A673 (cell line): Measurements from ENCODE around the gene TEPSIN. TPM values are rescaled to one million over a fixed set of nuclear protein-coding genes. Genes with fewer than 3 reads are reported as not detected.

Experiments
- BruUV-seq: library from RNA; stranded (reverse); fragments of 400-500 nt; replicated peaks from 2 replicates; lab custom pipeline; 2021; lab: Mats Ljungman, UMichigan
- CTCF ChIA-PET: fragments of 300-600 bp; sonication (Branson Sonifier 250); formaldehyde crosslinking; loops from one replicate; lab custom pipeline; 2022; ENCODE audit warnings: antibody characterized with exemption; lab: Charles Lee
- POLR2A ChIA-PET: fragments of 300-600 bp; sonication (Branson Sonifier 250); formaldehyde crosslinking; loops from one replicate; lab custom pipeline; 2022; ENCODE audit warnings: antibody characterized with exemption; ENCODE audit not compliant: low non-redundant PET; lab: Charles Lee
- DNase-seq: peaks from one replicate; pipeline ENCODE4 v3.0.0-alpha.2; 2015; ENCODE audit warnings: low spot score
- H3K27ac ChIP-seq: fragments of 200-600 bp; sonication (generic); 2 replicates; pipeline ENCODE4 v1.5.1; 2016; ENCODE audit warnings: mixed run types, low read depth, mild to moderate bottlenecking, mixed read lengths, antibody characterized with exemption, low read length; ENCODE audit not compliant: poor library complexity, severe bottlenecking
- H3K27me3 ChIP-seq: fragments of 200-600 bp; sonication (generic); replicated peaks from 2 replicates; pipeline ENCODE4 v1.6.1; 2017; ENCODE audit warnings: mixed run types, low read depth, mild to moderate bottlenecking, mixed read lengths, antibody characterized with exemption, low read length; ENCODE audit not compliant: insufficient read depth, poor library complexity
- H3K36me3 ChIP-seq: fragments of 200-600 bp; sonication (generic); 2 replicates; pipeline ENCODE4 v1.6.1; 2016; ENCODE audit warnings: mixed run types, mild to moderate bottlenecking, mixed read lengths, antibody characterized with exemption, low read length; ENCODE audit not compliant: insufficient read depth, poor library complexity, severe bottlenecking
- H3K4me1 ChIP-seq: fragments of 200-600 bp; sonication (generic); 2 replicates; pipeline ENCODE4 v1.6.1; 2017; ENCODE audit warnings: mixed run types, mild to moderate bottlenecking, mixed read lengths, antibody characterized with exemption, low read length; ENCODE audit not compliant: insufficient read depth, poor library complexity, severe bottlenecking
- H3K4me3 ChIP-seq: fragments of 200-600 bp; sonication (generic); 2 replicates; pipeline ENCODE4 v1.5.1; 2016; ENCODE audit warnings: low read depth, mixed run types, mild to moderate bottlenecking, mixed read lengths, low read length; ENCODE audit not compliant: poor library complexity, severe bottlenecking
- H3K9me3 ChIP-seq: fragments of 200-600 bp; sonication (generic); 2 replicates; pipeline ENCODE4 v1.6.1; 2016; ENCODE audit warnings: mixed run types, low read depth, mild to moderate bottlenecking, mixed read lengths, antibody characterized with exemption, low read length; ENCODE audit not compliant: poor library complexity, severe bottlenecking
- CTCF ChIP-seq: fragments of 300-800, 200-600 bp; sonication (generic); conservative IDR thresholded peaks from 2 replicates; pipeline ENCODE4 v1.5.1; 2017; ENCODE audit warnings: low read depth, mild to moderate bottlenecking, antibody characterized with exemption, low read length, moderate library complexity, mixed read lengths
- EZH2 ChIP-seq: fragments of 200-600 bp; sonication (generic); IDR thresholded peaks from 2 replicates; pipeline ENCODE4 v1.6.1; 2017; ENCODE audit warnings: borderline replicate concordance, low read depth, mild to moderate bottlenecking, mixed read lengths, antibody characterized with exemption, low read length; ENCODE audit not compliant: poor library complexity, severe bottlenecking
- intact Hi-C: fragments of 100-400 bp; cut with micrococcal nuclease; formaldehyde crosslinking; loops from one replicate; pipeline ENCODE4 v1.10.0; 2022; ENCODE audit not compliant: unreplicated experiment
- total RNA-seq: library from RNA; stranded (reverse); gene quantifications from 2 replicates; pipeline ENCODE4 v1.2.3, GENCODE V29; 2021

The TEPSIN gene
- total RNA-seq, 1 experiment from 2014 or later, result 36.1 TPM

DNA sequence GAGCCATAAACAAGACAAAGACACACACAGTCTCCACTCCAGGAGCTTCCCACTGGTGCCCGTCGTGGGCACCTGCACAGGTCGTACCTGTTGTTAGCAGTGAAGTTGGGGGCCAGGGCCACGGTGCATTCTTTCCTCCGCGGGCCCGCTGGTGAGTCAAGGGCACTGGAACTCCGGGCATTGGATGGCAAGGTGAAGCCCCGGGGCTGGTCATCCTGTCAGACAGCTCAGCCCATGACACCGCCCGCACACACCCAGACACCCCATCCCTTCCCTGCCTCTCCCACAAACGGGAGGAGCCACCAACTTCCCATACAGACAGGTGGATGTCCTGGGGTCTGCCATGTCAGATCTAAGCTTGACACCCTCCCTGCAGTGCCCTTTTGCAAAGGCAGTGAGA is 32.2 kb downstream of the TEPSIN start:
- ChIA-PET CTCF (interaction anchor here (0.7 to 1.2 kb wide), 2 partner anchors 109 to 278 kb away, joined by 3 read pairs; no protein-coding TSS in a partner anchor), POLR2A (no interaction called here)
- H3K36me3 ChIP-seq, result no peaks in the 10 kb centered on the region
- H3K4me1 ChIP-seq, result peaks cover 17% of the 10 kb centered on the region
- no peak for DNase-seq
- intact Hi-C loops, result no loop called here
- H3K27ac ChIP-seq, result peak overlapping the region; percentile 2
- no TSS peak for BruUV-seq
- H3K27me3 ChIP-seq, result no peaks in the 10 kb centered on the region
- no peaks in the 10 kb centered on the region for H3K9me3 ChIP-seq
- H3K4me3 ChIP-seq, result no peak overlapping the region
- no peak for TF ChIP-seq CTCF
- TF ChIP-seq EZH2, result no peak

GRCh38 chr17:81206166-81206565 is 32.7 kb downstream of the TEPSIN start:
- TF ChIP-seq EZH2, result no peak
- no peak for TF ChIP-seq CTCF
- ChIA-PET CTCF (interaction anchor here (1.2 kb wide), 1 partner anchor 278 kb away, joined by 3 read pairs; no protein-coding TSS in a partner anchor), POLR2A (no interaction called here)
- BruUV-seq, result no TSS peak
- peaks cover 19% of the 10 kb centered on the region for H3K4me1 ChIP-seq
- no peaks in the 10 kb centered on the region for H3K9me3 ChIP-seq
- H3K4me3 ChIP-seq, result no peak overlapping the region
- H3K27me3 ChIP-seq, result no peaks in the 10 kb centered on the region
- intact Hi-C loops, result no loop called here
- no peak overlapping the region for H3K27ac ChIP-seq
- no peaks in the 10 kb centered on the region for H3K36me3 ChIP-seq
- DNase-seq, result peak; percentile 47

- Histone ChIP-seq H3K27ac (no peak overlapping the region), H3K4me1 (peaks cover 22% of the 10 kb centered on the region), H3K27me3 (no peaks in the 10 kb centered on the region), H3K4me3 (no peak overlapping the region), H3K9me3 (no peaks in the 10 kb centered on the region), H3K36me3 (no peaks in the 10 kb centered on the region)
- intact Hi-C loops, result no loop called here
- CTCF ChIA-PET, result no interaction called here
- POLR2A ChIA-PET, result no interaction called here
- DNase-seq, result no peak
- TF ChIP-seq EZH2, result no peak
- no peak for TF ChIP-seq CTCF
- BruUV-seq, result no TSS peak
These were observed 34.3 kb downstream of the TEPSIN start for GRCh38 chr17:81204578-81204977.
